Neutrophil (primary cell): Measurements from ENCODE around the gene FLT1.
A peak's percentile ranks its signal among the peaks of the same experiment; 100 is the strongest.

Experiments
- H3K27ac ChIP-seq: fragments of 200-600 bp; sonication (generic); 2 replicates; pipeline ENCODE4 v1.5.1; 2016; ENCODE audit warnings: mild to moderate bottlenecking, moderate library complexity
- H3K27me3 ChIP-seq: fragments of 200-600 bp; sonication (generic); 2 replicates; pipeline ENCODE4 v1.6.0; 2016; ENCODE audit warnings: mild to moderate bottlenecking
- H3K36me3 ChIP-seq: fragments of 200-600 bp; sonication (generic); 2 replicates; pipeline ENCODE4 v1.5.1; 2017
- H3K4me1 ChIP-seq, 2 experiments: fragments of 200-600 bp in 1 of 2; sonication (generic) in 1 of 2; 1 replicate in 1 of 2; 2 replicates in 1 of 2; pipeline versions ENCODE4 v1.5.1 to v1.6.1; 2013 to 2016; ENCODE audit warnings: low read depth in 1 of 2, low read length in 1 of 2, mild to moderate bottlenecking in 1 of 2, moderate library complexity in 1 of 2; ENCODE audit not compliant: control insufficient read depth in 1 of 2, insufficient read depth in 1 of 2
- H3K4me3 ChIP-seq, 2 experiments: fragments of 200-600 bp in 1 of 2; sonication (generic) in 1 of 2; 1 replicate in 1 of 2; 2 replicates in 1 of 2; pipeline ENCODE4 v1.5.1; 2013 to 2016; ENCODE audit warnings: low read depth in 1 of 2, low read length in 1 of 2, mild to moderate bottlenecking in 1 of 2, moderate library complexity in 1 of 2
- H3K9me3 ChIP-seq: fragments of 200-600 bp; sonication (generic); 2 replicates; pipeline ENCODE4 v1.5.1; 2016
- TF ChIP-seq, protein P1 (sequence below): fragments of 200-600 bp; sonication (generic); IDR thresholded peaks from 2 replicates; pipeline ENCODE4 v1.5.1; 2016; ENCODE audit warnings: antibody characterized with exemption

FLT1 gene

GRCh38 chr13:28532388-28533124, 37.6 kb upstream of the FLT1 start:
- TF ChIP-seq, protein P1, sequence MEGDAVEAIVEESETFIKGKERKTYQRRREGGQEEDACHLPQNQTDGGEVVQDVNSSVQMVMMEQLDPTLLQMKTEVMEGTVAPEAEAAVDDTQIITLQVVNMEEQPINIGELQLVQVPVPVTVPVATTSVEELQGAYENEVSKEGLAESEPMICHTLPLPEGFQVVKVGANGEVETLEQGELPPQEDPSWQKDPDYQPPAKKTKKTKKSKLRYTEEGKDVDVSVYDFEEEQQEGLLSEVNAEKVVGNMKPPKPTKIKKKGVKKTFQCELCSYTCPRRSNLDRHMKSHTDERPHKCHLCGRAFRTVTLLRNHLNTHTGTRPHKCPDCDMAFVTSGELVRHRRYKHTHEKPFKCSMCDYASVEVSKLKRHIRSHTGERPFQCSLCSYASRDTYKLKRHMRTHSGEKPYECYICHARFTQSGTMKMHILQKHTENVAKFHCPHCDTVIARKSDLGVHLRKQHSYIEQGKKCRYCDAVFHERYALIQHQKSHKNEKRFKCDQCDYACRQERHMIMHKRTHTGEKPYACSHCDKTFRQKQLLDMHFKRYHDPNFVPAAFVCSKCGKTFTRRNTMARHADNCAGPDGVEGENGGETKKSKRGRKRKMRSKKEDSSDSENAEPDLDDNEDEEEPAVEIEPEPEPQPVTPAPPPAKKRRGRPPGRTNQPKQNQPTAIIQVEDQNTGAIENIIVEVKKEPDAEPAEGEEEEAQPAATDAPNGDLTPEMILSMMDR, result no peak
- peaks cover 96% of the 10 kb centered on the region for H3K27me3 ChIP-seq
- peak overlapping the region; percentile 29 to 51 for H3K4me3 ChIP-seq
- no peaks in the 10 kb centered on the region for H3K36me3 ChIP-seq
- peaks cover 32 to 47% of the 10 kb centered on the region in 2 experiments for H3K4me1 ChIP-seq
- no peak overlapping the region for H3K27ac ChIP-seq
- H3K9me3 ChIP-seq, result peaks cover 10% of the 10 kb centered on the region

DNA sequence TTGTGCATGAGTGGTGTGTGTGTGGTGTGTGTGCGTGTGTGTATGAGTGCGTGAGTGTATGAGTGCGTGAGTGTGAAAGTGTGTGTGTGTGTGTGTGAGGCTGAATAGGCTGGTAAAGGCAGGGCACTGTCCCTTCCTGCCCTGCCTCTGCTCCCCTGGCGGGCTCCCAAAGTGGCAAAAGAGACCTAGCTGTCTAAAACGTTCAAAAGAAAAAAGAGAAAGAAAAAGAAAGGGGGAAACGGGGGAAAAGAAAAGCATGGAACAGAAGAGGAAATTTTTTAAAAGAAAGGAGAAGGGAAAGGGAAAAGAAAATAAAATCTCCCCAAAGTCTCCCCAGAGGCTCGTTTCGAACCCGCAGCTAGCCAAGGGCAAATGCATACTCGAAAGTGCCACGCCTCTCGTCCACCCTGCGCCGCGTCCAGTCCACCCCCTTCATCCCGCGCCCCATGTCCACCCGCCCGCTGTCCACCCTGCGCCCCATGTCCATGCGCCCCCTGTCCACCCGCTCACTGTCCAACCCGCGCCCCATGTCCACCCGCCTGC, 37.0 kb upstream of the FLT1 start:
- H3K4me3 ChIP-seq, result peak overlapping the region; percentile 38 to 51
- H3K27ac ChIP-seq, result no peak overlapping the region
- H3K36me3 ChIP-seq, result no peaks in the 10 kb centered on the region
- peaks cover 10% of the 10 kb centered on the region for H3K9me3 ChIP-seq
- peaks cover 90% of the 10 kb centered on the region for H3K27me3 ChIP-seq
- peaks cover 38 to 54% of the 10 kb centered on the region in 2 experiments for H3K4me1 ChIP-seq
- TF ChIP-seq, protein P1, result no peak

DNA sequence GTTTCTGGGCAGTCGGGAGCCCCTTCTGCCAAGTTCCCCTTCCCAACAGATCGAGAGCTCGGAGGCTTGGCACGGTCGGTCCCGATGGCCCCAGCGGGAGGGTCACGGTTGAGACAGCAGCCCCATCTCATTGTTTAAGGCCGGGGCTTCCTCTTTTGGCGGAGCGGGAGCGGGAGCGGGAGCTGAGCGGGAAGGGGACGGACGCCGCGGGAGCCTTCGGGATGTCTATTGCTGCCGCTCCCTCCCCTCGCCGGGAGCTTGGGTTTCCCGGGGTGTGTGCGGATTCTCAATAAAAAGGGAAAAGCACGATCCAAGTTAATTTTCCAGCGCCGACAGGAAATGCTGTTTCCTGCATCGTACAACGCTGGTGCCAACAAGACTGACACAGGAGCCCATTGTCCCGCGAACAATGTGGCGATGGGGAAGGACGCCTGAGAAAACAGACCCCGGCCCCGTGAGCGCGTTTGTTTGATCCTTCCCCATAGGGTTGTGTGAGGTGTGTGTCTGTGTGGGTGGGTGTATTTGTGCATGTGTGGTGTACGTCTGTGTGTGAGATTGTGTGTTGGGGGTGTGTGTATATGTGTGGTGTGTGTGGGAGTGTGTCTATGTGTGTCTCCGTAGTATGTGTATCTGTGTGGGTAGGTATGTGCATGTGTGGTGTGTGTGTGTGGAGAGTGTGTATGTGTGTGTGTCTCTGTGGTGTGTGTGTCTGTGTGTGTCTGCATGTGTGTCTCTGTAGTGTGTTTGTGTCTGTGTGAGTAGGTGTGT, 36.3 kb upstream of the FLT1 start:
- Histone ChIP-seq H3K4me1 (peaks cover 41 to 57% of the 10 kb centered on the region in 2 experiments), H3K27me3 (peaks cover 83% of the 10 kb centered on the region), H3K4me3 (peak overlapping the region; percentile 38 to 51), H3K36me3 (no peaks in the 10 kb centered on the region), H3K27ac (no peak overlapping the region), H3K9me3 (peaks cover 10% of the 10 kb centered on the region)
- TF ChIP-seq, protein P1, result no peak

DNA sequence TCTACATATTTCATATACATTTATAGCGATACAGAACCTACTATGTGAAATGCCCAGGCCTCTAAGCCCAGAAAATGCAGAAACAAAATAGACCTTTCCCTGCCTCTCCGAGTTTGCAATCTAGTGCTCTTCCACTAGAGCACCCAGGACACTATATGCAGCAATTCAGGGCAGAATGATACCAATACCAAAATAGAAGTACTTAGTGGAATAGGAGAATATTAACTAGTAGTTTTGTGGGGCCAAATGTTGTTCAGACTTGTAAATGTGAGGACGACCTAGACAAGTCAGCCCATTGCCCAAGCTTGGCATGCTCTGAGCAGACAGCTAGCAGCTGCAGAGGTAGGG, 35.8 kb upstream of the FLT1 start:
- no peak overlapping the region for H3K27ac ChIP-seq
- TF ChIP-seq, protein P1, result no peak
- H3K4me1 ChIP-seq, result peaks cover 41 to 57% of the 10 kb centered on the region in 2 experiments
- peaks cover 78% of the 10 kb centered on the region for H3K27me3 ChIP-seq
- no peaks in the 10 kb centered on the region for H3K36me3 ChIP-seq
- peaks cover 6% of the 10 kb centered on the region for H3K9me3 ChIP-seq
- H3K4me3 ChIP-seq, result peak overlapping the region in 1 of 2 experiments; percentile 51

DNA sequence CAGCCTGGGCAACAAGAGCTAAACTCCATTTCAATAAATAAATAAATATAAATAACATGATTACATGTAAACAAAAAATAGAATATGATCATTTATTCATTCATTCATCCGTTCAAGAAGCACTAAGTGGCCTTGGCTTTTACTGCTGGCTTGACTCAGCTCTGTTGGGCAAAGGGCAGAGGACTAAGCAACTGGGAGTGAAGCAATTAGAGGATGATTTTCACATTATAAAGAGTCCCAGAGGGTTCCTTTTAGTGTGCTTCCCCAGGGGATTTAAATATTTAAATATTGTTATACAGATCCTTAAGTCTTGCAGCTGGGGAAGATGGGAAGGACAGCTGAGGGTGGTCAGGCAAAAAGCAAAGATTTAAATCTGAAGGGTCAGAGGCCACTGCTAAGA, 34.9 kb upstream of the FLT1 start:
- H3K27me3 ChIP-seq, result peaks cover 78% of the 10 kb centered on the region
- peaks cover 41 to 57% of the 10 kb centered on the region in 2 experiments for H3K4me1 ChIP-seq

More for the DNA sequence above, 34.9 kb upstream of the FLT1 start:
- Histone ChIP-seq H3K9me3 (no peaks in the 10 kb centered on the region), H3K36me3 (no peaks in the 10 kb centered on the region), H3K27ac (no peak overlapping the region), H3K4me3 (no peak overlapping the region)
- TF ChIP-seq, protein P1, result no peak
